GM18505 (cell line): ENCODE results near the gene TKT.
A peak's percentile ranks its signal among the peaks of the same experiment; 100 is the strongest.

Experiments used
- ATAC-seq: cut with Tn5 transposase; IDR thresholded peaks from one replicate; pipeline ENCODE4 v1.9.1; 2021; ENCODE audit not compliant: unreplicated experiment
- POLR2A ChIP-seq: IDR thresholded peaks from 4 replicates; pipeline ENCODE4 v1.6.1; 2011; ENCODE audit warnings: borderline replicate concordance; ENCODE audit not compliant: insufficient read depth, insufficient read length; ENCODE audit errors: extremely low read depth

Gene TKT

DNA sequence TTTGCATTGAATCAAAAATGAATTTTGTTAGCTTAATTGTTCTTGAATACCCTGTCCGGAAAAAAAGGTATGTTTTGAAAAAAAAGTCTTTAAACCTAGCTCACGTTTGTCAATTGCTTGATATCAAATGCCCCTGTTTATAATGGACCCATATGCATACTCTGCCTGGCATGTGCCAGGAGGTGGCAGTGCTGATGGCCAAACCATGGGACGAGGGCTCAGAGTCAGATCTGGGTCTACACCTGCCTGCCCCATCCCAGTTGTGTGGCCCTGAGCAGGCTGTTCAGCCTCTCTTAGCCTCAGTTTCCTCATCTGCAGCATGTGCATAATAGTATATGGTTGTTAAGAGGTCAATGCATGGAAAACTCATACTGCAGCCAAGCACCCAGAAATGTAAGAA is 56.0 kb downstream of the TKT start:
- no peak for ATAC-seq
- TF ChIP-seq POLR2A: no peak

DNA sequence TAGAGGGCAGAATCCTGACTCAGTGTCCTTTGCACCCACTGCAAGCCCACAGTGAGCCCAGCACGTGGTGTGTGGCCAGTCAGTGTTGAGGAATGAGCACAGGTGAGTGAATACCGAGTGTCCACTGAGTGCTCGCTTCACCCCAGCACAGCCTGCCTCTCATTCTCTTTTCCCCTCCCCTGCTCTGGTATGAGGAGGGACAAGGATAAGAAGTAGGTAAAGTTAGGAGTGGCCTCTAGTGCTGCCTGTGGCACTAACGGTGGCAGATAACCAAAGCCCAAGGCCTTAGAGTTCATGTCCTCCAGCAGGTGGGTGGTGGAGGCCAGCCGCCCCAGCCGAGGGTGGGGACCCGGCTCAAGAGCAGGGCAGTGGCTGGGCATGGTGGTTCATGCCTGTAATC is 56.8 kb downstream of the TKT start:
- ATAC-seq: no peak
- no peak for TF ChIP-seq POLR2A

DNA sequence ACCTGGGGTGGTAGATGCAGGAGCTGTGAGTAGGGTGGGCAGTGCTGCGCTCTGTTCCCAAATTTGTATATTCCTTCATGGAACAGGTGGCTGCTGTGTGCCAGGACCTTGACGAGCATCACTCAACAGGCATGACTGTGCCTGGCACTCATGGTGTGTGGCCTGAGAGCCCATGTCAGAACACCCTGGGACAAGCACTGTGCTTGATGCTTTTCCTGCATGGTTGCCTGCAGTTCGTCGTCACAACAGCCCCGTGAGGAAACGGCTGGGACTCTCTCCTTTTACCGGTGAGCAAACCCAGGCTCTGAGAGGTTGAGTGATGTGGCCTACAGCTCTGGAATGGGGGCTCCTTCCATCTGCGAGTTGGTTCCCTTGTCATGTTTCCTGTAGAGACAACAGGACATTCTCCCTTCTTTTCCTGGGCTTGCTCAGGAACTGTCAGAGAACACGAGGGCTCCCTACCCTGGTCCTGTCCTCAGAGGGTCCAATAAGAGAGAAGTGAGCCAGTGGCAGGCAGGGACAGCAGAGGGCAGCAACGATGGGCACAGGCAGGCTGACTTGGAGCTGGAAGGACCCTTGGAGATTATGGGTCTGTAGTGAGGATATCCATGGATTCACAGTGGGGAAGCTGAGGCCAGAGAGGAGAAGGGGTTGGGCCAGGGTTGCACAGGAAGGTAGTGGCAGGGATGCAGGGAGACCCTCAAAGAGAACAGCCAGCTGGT is 57.4 kb downstream of the TKT start:
- no peak for TF ChIP-seq POLR2A
- no peak for ATAC-seq

DNA sequence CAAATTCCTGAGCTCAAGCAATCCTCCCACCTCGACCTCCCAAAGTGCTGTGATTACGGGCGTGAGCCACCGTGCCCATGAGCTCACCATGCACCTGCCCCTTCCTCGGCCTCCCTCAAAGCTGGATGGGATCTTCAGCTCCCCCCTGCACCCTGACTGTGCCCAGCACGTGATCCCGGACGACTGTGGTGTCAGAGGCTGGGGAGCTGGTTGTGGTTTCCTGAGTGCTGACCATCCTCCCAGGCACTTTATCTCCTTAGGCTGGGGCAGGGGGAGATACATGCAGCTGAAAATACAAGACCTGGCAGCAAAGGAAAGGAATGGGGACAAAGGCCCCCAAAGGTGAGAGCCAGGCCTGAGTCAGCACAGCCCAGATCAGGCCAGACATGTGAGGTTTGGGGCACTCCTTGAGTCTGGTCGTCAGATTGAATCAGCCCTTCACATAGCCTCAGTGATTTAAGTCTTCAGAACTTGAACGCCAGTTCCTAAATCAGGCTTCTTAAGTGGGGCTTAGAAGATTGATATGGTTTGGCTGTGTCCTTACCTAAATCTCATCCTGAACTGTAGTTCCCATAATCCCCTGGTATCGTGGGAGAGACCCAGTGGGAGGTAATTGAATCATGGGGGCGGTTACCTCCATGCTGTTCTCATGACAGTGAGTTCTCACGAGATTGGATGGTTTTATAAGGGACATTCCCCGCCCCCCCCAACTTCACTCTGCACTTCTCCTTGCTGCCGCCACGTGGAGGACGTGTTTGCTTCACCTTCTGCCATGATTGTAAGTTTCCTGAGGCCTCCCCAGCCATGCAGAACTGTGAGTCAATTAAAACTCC is 59.0 kb downstream of the TKT start:
- ATAC-seq: no peak
- peak; percentile 62 for TF ChIP-seq POLR2A

DNA sequence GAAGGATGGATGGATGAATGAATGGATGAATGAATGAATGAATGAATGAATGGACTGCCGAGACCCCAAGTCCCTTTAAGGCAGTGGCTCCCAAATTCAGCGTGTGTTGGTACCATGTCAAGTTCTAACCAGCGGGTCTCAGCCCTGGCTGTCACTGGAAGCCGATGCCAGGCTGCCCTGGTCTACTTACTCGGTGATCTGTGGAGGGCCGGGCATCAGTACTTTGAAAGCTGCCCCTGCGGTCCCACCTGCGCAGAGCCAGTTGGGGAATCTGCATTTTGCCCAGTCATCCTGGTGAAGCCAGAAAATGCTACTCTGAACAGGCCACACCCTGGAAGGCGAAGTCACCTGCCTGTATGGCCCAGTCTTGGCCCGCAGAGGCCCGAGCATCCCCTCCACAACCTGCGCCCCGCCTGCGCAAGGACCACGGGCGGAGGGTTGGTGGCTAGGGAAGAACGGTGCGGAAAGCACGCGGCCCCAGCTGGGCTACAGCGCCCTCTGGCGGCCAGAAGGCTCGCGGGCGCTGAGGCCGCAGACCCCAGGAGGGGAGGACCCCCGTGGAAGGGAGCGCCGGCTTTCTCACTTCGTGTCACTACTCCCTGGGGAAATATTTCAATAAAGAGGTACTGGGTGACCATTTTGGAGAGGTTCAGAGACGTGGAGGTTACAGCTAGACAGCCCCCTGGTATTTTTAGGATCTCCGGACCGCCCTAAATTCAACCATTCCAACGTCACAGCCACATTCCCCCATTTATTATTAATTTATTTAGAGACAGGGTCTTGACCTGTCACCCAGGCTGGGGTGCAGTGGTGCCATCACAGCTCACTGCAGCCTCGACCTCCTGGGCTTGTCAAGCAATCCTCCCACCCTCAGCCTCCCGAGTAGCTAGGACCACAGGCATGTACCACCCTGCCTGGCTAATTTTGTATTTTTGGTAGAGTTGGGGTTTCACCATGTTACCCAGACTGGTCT is 59.9 kb downstream of the TKT start:
- TF ChIP-seq POLR2A: no peak
- no peak for ATAC-seq

DNA sequence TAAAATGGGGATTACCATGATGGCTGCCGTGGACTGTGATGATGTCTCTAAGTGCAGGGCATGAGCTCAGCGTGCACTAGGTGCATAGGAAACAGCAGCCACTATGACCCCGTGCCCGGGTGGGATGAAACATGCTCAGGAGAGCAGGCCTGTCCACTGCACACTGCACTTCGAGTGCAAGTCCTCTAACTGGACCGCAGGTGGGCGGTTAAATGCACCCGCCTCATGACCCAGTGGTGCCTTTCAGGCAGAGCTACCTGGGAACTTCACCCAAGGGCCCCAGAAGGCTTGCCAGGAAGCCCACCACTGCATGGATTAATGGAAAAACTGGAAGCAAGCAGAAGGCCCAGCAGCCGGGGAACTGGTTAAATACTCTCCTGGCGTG is 60.8 kb downstream of the TKT start:
- no peak for TF ChIP-seq POLR2A
- no peak for ATAC-seq

DNA sequence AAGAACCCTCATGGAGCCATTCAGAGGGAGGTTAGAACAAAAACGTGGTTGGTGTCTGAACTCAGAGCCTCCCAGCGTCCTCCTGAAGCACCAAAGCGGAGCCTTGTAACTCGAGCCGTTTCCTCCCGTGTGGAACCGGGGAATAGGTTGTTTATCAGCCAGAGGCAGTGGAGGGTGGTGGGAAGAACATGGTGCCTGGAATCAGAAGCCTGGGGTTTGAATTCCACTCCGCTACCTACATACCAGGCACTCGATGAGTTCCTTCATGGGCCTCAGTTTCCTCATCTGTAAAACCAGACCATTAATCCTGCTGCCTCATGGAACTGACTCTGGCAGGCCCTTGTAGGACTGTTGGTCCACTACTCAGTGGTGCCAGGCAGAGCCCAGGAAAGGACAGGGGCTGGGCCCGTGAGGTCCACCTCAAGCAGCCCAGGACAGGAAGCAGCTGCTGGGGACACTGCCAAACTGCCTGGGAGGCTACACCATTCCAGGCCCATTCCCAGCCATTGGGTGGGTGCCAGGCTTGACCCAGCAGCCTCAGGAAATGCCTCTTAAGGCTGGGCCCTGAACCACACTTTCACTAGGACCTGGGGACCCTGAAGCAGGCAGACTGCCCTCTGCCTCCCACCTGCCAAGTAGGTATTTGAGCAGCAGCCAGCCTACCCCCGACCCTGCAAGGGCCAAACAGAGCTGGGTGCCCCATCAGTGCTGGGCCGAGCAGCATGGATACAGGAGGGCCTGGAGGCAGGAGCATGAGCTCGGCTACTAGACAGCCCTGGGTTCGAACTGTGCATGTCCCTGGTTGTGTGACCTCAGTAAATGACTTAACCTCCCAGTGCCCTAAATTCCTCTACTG is 61.4 kb downstream of the TKT start:
- no peak for TF ChIP-seq POLR2A
- ATAC-seq: no peak

DNA sequence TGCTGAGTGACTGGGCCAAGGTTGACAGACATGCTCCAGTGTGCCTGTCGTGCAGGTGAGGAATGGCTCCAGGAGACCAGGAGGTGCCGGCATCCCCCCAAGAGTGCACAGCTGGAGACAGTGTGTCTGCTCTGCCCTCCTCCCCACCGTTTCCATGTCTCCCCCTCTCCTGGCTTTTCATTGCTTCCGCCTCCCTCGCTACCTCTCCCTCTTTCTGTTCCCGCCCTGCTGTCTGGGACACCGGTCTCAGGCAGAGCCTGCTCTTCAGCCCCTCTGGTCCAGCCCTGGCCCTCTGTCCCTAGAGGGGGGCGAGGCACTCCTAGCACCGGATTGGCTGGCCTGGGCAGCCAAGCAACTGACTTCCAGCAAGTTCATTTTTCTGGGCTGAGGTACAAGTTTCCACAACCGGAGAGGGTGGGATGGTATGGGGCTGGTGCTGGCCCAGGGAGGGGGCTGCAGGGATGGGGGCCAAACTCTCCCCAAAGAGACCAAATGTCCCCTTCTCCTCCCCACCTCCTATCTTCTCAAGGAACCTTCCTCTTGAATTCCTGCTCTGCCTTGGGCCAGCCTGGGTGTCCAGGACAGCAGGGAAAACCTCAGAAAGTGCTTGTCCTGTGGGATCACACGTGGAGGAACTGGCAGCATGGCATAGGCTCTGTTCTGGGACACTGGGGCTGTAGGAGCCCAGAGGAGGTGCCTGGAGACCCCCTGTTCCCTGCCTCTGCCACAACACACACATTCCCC is 62.2 kb downstream of the TKT start:
- TF ChIP-seq POLR2A: peak; percentile 21

DNA sequence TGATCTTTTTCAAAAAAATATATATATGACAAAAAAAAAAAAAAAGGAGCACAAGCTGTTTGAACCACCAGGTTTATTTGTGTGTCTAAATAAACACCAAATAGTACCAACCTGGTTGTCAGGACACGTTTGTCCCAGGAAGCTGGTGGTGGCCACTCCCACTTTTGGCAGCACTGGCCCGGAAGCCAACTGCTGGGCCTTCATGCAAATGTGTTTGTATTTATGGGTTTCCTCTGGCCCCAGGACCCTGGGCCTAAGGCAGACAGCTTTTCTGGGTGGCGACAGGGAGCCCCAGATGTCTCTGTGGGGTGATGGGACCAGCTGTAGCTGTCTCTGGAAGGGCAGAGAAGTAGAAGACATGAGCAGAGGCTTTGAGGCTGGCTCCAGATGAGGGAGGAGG is 63.2 kb downstream of the TKT start:
- no peak for ATAC-seq
- no peak for TF ChIP-seq POLR2A

More for the DNA sequence above, 62.2 kb downstream of the TKT start:
- no peak for ATAC-seq

DNA sequence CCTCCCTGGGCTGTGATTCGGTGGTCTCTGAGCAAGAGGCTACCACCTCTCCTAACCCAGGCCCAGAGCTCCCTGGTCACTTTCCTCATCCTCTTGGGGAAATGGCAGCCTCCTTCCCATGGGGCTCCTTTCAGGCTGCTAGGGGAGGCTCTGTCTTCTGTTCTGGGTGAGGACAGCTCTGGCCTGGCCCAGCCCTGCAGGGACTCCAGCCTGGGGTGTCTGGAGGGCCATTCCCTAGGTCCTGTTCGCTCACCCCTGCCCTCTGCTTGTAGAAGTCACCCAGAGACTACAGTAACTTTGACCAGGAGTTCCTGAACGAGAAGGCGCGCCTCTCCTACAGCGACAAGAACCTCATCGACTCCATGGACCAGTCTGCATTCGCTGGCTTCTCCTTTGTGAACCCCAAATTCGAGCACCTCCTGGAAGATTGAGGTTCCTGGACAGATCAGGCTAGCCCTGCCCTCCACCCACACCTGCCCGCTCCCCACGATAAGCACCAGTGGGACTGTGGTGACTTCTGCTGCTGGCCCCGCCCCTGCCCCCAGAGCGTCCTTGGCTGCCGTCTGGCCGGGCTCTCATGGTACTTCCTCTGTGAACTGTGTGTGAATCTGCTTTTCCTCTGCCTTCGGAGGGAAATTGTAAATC is 63.9 kb downstream of the TKT start:
- ATAC-seq: no peak
- peak; percentile 33 for TF ChIP-seq POLR2A

DNA sequence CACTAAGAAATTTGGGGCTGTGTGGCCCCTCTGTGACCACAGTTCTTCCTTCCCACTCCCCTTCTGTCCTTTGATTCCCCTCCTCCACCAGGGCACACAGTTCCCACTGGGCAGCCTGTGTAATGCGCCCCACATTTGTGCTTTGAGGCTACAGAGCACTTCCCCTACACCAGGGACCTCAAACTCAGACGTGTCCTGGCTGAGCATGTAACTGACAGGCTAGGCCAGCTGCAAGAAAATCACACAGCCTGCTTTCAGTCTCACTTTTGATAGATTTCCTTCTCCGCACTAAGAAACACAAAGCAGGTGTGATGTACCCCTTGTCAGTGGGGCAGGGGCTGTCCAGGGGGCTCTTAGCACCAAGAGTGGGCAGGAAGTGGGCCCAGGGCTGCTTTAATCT is 65.2 kb downstream of the TKT start:
- no peak for TF ChIP-seq POLR2A
- no peak for ATAC-seq
